C4-2B (cell line): ENCODE results near the gene PTPRN2.

Source experiments
- ZFX ChIP-seq: fragments of 450-650 bp; IDR thresholded peaks from 2 replicates; pipeline ENCODE4 v1.6.1; 2017
- TF ChIP-seq, protein P1 (sequence below): fragments of 450-650 bp; conservative IDR thresholded peaks from 2 replicates; pipeline ENCODE4 v1.5.1; 2017; ENCODE audit warnings: mild to moderate bottlenecking

DNA sequence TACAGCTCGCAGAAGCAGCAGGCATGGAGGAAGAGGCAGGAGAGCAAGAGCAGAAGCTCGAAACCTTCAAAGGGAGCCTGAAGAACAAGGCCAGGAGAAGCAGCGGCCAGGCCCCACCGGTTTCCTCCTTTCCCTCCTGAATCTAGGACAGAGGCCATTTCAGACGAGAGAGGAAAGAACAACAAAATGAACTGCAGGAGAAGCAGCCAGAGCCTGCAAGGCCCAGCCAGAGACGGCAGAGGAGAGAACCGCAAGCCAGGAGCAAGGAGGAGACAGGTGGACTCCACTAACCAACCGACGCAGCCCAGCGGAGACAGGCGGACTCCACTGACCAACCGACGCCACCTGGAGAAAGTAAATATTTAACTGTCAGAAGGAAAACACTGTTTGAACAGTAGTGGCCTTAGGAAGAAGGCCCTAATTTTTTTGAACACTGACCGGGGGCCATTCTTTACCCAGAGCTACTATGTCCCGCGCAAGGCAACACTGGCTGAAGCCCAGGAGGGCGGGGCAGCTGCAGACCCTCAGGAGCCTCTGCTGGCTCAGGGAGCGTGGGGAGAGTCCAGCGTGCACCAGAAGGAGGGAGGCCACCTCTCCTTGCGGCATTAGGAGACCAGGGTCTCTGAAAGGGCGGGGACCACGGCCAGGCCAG, 559.2 kb downstream of the PTPRN2 start:
- TF ChIP-seq, protein P1, sequence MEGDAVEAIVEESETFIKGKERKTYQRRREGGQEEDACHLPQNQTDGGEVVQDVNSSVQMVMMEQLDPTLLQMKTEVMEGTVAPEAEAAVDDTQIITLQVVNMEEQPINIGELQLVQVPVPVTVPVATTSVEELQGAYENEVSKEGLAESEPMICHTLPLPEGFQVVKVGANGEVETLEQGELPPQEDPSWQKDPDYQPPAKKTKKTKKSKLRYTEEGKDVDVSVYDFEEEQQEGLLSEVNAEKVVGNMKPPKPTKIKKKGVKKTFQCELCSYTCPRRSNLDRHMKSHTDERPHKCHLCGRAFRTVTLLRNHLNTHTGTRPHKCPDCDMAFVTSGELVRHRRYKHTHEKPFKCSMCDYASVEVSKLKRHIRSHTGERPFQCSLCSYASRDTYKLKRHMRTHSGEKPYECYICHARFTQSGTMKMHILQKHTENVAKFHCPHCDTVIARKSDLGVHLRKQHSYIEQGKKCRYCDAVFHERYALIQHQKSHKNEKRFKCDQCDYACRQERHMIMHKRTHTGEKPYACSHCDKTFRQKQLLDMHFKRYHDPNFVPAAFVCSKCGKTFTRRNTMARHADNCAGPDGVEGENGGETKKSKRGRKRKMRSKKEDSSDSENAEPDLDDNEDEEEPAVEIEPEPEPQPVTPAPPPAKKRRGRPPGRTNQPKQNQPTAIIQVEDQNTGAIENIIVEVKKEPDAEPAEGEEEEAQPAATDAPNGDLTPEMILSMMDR, result no peak
- TF ChIP-seq ZFX, result no peak
